SK-N-SH (cell line): ENCODE results near the gene KDM4C. TPM values are rescaled to one million over a fixed set of nuclear protein-coding genes. Genes with fewer than 3 reads are reported as not detected.
A peak's percentile ranks its signal among the peaks of the same experiment; 100 is the strongest.

Experiments
- CTCF ChIA-PET: fragments of 300-600, 350-600 bp; formaldehyde crosslinking; extraction: SDS; loops from one replicate; lab custom pipeline; 2021; lab: Yijun Ruan, JAX
- POLR2A ChIA-PET: fragments of 350-600 bp; sonication (Branson Sonifier 250); formaldehyde crosslinking; extraction: SDS; loops from one replicate; lab custom pipeline; 2020; ENCODE audit warnings: antibody characterized with exemption, inconsistent platforms; lab: Yijun Ruan, JAX
- DNase-seq: peaks from one replicate; pipeline ENCODE4 v3.0.0; 2012
- H2AFZ ChIP-seq: fragments of 200-600 bp; sonication (generic); 2 replicates; pipeline ENCODE4 v1.8.1; 2016; ENCODE audit warnings: antibody characterized with exemption, mild to moderate bottlenecking, low read depth
- H3F3A ChIP-seq: fragments of 200-600 bp; sonication (generic); replicated peaks from 2 replicates; pipeline ENCODE3; 2016; ENCODE audit warnings: antibody characterized with exemption, mild to moderate bottlenecking; ENCODE audit not compliant: insufficient read depth
- H3K27ac ChIP-seq, 2 experiments: fragments of 200-500 bp in 1 of 2; fragments of 200-600 bp in 1 of 2; sonication (Bioruptor generic) in 1 of 2; sonication (generic), shearing (Covaris generic) in 1 of 2; 2 replicates each; pipeline versions ENCODE4 v1.5.1 to v1.6.1; 2014 to 2016; ENCODE audit warnings: low read depth in 2 of 2, inconsistent platforms in 1 of 2, low read length in 1 of 2, mild to moderate bottlenecking in 1 of 2, mixed read lengths in 1 of 2
- H3K27me3 ChIP-seq: fragments of 200-600 bp; sonication (generic), shearing (Covaris generic); 2 replicates; pipeline ENCODE4 v1.6.1; 2016; ENCODE audit warnings: mixed run types; ENCODE audit not compliant: insufficient read depth
- H3K36me3 ChIP-seq, 2 experiments: fragments of 200-500 bp in 1 of 2; fragments of 200-600 bp in 1 of 2; sonication (Bioruptor generic) in 1 of 2; sonication (generic) in 1 of 2; replicated peaks in 1 of 2; 2 replicates each; pipeline versions ENCODE3 to v1.5.1; 2014 to 2016; ENCODE audit warnings: low read length in 1 of 2, mild to moderate bottlenecking in 1 of 2; ENCODE audit not compliant: insufficient read depth in 2 of 2, control insufficient read depth in 1 of 2
- H3K4me1 ChIP-seq, 2 experiments: fragments of 200-500 bp in 1 of 2; fragments of 200-600 bp in 1 of 2; sonication (Bioruptor generic) in 1 of 2; sonication (generic), shearing (Covaris generic) in 1 of 2; 2 replicates each; pipeline versions ENCODE4 v1.5.1 to v1.6.1; 2014 to 2016; ENCODE audit warnings: low read depth in 1 of 2, low read length in 1 of 2, mixed run types in 1 of 2; ENCODE audit not compliant: insufficient read depth in 2 of 2, control insufficient read depth in 1 of 2
- H3K4me2 ChIP-seq: fragments of 200-600 bp; sonication (generic), shearing (Covaris generic); 2 replicates; pipeline ENCODE4 v1.6.1; 2017; ENCODE audit warnings: mixed run types
- H3K4me3 ChIP-seq, 2 experiments: fragments of 200-500 bp in 1 of 2; fragments of 200-600 bp in 1 of 2; sonication (Bioruptor generic) in 1 of 2; sonication (generic), shearing (Covaris generic) in 1 of 2; 2 replicates each; pipeline versions ENCODE4 v1.5.1 to v1.8.1; 2014 to 2016; ENCODE audit warnings: low read depth in 2 of 2, inconsistent platforms in 1 of 2, low read length in 1 of 2, mild to moderate bottlenecking in 1 of 2, mixed read lengths in 1 of 2, moderate library complexity in 1 of 2
- H3K79me2 ChIP-seq: fragments of 200-600 bp; sonication (generic); 2 replicates; pipeline ENCODE4 v1.8.1; 2017; ENCODE audit warnings: mild to moderate bottlenecking; ENCODE audit not compliant: insufficient read depth
- H3K9ac ChIP-seq: fragments of 200-600 bp; sonication (generic); 2 replicates; pipeline ENCODE4 v1.6.1; 2017; ENCODE audit warnings: mixed run types
- H3K9me2 ChIP-seq: fragments of 200-600 bp; sonication (generic); 2 replicates; pipeline ENCODE4 v1.6.1; 2017; ENCODE audit warnings: mixed run types
- H3K9me3 ChIP-seq: fragments of 200-600 bp; sonication (generic); 2 replicates; pipeline ENCODE4 v1.6.1; 2017; ENCODE audit warnings: mixed run types, mild to moderate bottlenecking, moderate library complexity
- H4K20me1 ChIP-seq: fragments of 200-600 bp; sonication (generic); 2 replicates; pipeline ENCODE4 v1.6.1; 2017; ENCODE audit warnings: mild to moderate bottlenecking, mixed run types; ENCODE audit not compliant: insufficient read depth
- CTCF ChIP-seq: fragments of 200-600 bp; sonication (generic); IDR thresholded peaks from 2 replicates; pipeline ENCODE4 v1.6.1; 2017; ENCODE audit warnings: antibody characterized with exemption, mild to moderate bottlenecking, moderate library complexity
- EZH2phosphoT487 ChIP-seq: fragments of 200-600 bp; sonication (generic); IDR thresholded peaks from 2 replicates; pipeline ENCODE4 v1.6.1; 2017; ENCODE audit warnings: low read depth, mixed run types, mild to moderate bottlenecking, antibody characterized with exemption, moderate library complexity, borderline replicate concordance
- FOSL2 ChIP-seq: IDR thresholded peaks from 2 replicates; pipeline ENCODE4 v1.4.0; 2012; ENCODE audit warnings: low read depth, mild to moderate bottlenecking, moderate library complexity, borderline replicate concordance
- GATA2 ChIP-seq: sonication (generic); formaldehyde crosslinking; IDR thresholded peaks from 2 replicates; pipeline ENCODE4 v1.5.0; 2020; ENCODE audit warnings: mild to moderate bottlenecking, missing genetic modification reagents
- MAX ChIP-seq: IDR thresholded peaks from 2 replicates; pipeline ENCODE4 v1.4.0; 2012; ENCODE audit warnings: low read depth
- RAD21 ChIP-seq: IDR thresholded peaks from 2 replicates; pipeline ENCODE4 v1.6.1; 2012; ENCODE audit warnings: mild to moderate bottlenecking, low read length
- RCOR1 ChIP-seq: fragments of 150-350 bp; IDR thresholded peaks from 2 replicates; pipeline ENCODE4 v1.6.1; 2017; ENCODE audit warnings: antibody characterized with exemption, low read length
- RFX5 ChIP-seq: IDR thresholded peaks from 2 replicates; pipeline ENCODE4 v1.6.1; 2012; ENCODE audit warnings: mild to moderate bottlenecking, improper control_type of control experiment, low read length
- RXRA ChIP-seq: IDR thresholded peaks from 2 replicates; pipeline ENCODE4 v1.4.0; 2012; ENCODE audit warnings: low read depth, mild to moderate bottlenecking, borderline replicate concordance
- SIN3A ChIP-seq: IDR thresholded peaks from 2 replicates; pipeline ENCODE4 v1.6.1; 2012; ENCODE audit warnings: low read depth, mild to moderate bottlenecking, low read length, moderate library complexity, borderline replicate concordance
- TCF12 ChIP-seq: IDR thresholded peaks from 2 replicates; pipeline ENCODE4 v1.4.0; 2012
- TEAD4 ChIP-seq: IDR thresholded peaks from 2 replicates; pipeline ENCODE4 v1.4.0; 2012; ENCODE audit warnings: mild to moderate bottlenecking, borderline replicate concordance; ENCODE audit not compliant: insufficient read depth
- ZBTB33 ChIP-seq: IDR thresholded peaks from 2 replicates; pipeline ENCODE4 v1.4.0; 2012; ENCODE audit warnings: low read depth, borderline replicate concordance
- WGBS: methylation state at CpG from one replicate; pipeline ENCODE4 v1.1.6; 2017; ENCODE audit warnings: low lambda C conversion rate; 5-methylcytosine and 5-hydroxymethylcytosine counted together
- polyA plus RNA-seq, 3 experiments: library from polyadenylated mRNA; depleted of rRNA; stranded (reverse); fragments of >200 nt; gene quantifications; 2 replicates each; pipeline ENCODE4 v1.2.3, GENCODE V29; 2012

KDM4C gene
- polyA plus RNA-seq, 1 of the 3 experiments (the other 2 are of a cell fraction) = 9.4 TPM

GRCh38 chr9:7171396-7172153 lies 413.8 kb downstream of the KDM4C start:
- Histone ChIP-seq H3K9me3 (no peaks in the 10 kb centered on the region), H3K4me3 (no peak overlapping the region), H4K20me1 (no peaks in the 10 kb centered on the region), H3K27me3 (no peaks in the 10 kb centered on the region)
- TF ChIP-seq CTCF (no peak), MAX (no peak), EZH2phosphoT487 (no peak), TEAD4 (no peak), RXRA (no peak), SIN3A (no peak), GATA2 (CRISPR knock-in tag) (no peak), FOSL2 (no peak), RAD21 (no peak)
- TF ChIP-seq, all 33 proteins: peak for 0
- peaks cover 0 to 7% of the 10 kb centered on the region in 2 experiments for H3K36me3 ChIP-seq
- H3K9ac ChIP-seq = no peak overlapping the region
- no peak for DNase-seq
- no peak overlapping the region for H3K4me2 ChIP-seq
- H3K27ac ChIP-seq = no peak overlapping the region; a peak in 1 of 4 replicates
- H3F3A ChIP-seq = no peaks in the 10 kb centered on the region
- H3K9me2 ChIP-seq = no peaks in the 10 kb centered on the region
- ChIA-PET POLR2A (no interaction called here), CTCF (interaction anchor here (0.6 kb wide), 1 partner anchor 86 kb away, joined by 3 read pairs; no protein-coding TSS in a partner anchor)
- WGBS = 94% methylated on average over 10 of the region's 10 CpGs
- no peaks in the 10 kb centered on the region for H3K79me2 ChIP-seq
- H2AFZ ChIP-seq = no peak overlapping the region
- H3K4me1 ChIP-seq = peaks cover 8 to 32% of the 10 kb centered on the region in 2 experiments; a peak in 3 of 4 replicates

- Histone ChIP-seq H3K4me3 (no peak overlapping the region), H3K9me2 (no peaks in the 10 kb centered on the region), H4K20me1 (no peaks in the 10 kb centered on the region), H3K79me2 (no peaks in the 10 kb centered on the region), H2AFZ (no peak overlapping the region), H3K27me3 (no peaks in the 10 kb centered on the region), H3K9ac (no peak overlapping the region), H3K4me1 (peaks cover 8 to 39% of the 10 kb centered on the region in 2 experiments; a peak in 3 of 4 replicates), H3K27ac (peak overlapping the region in 1 of 2 experiments; percentile 36; a peak in 2 of 4 replicates), H3K4me2 (no peak overlapping the region), H3K36me3 (peaks cover 0 to 7% of the 10 kb centered on the region in 2 experiments), H3F3A (no peaks in the 10 kb centered on the region), H3K9me3 (no peaks in the 10 kb centered on the region)
- ChIA-PET CTCF (interaction anchor here (1.3 to 1.8 kb wide), 2 partner anchors 35 to 120 kb away, joined by 3 to 7 read pairs; no protein-coding TSS in a partner anchor), POLR2A (interaction anchor here (0.7 kb wide), 1 partner anchor 122 kb away, joined by 3 read pairs; no protein-coding TSS in a partner anchor)
- TF ChIP-seq ZBTB33 (no peak), RAD21 (peak; percentile 18; the same call in 1 of the 2 replicates), GATA2 (CRISPR knock-in tag) (peak; percentile 63), RFX5 (no peak), TCF12 (peak; percentile 53; the same call in 1 of the 2 replicates), RCOR1 (0 out of 2 replicates have a peak, but pooled peaks have one; percentile 54)
- 76% methylated on average over 11 of the region's 11 CpGs for WGBS
- DNase-seq = peak; percentile 35
Measured at GRCh38 chr9:7172154-7173115, 414.7 kb downstream of the KDM4C start.
